HG03175 (cell line): ENCODE results near the gene SUPT5H.

Source experiments
- ATAC-seq: cut with Tn5 transposase; IDR thresholded peaks from one replicate; pipeline ENCODE4 v1.9.1; 2021; ENCODE audit warnings: mild to moderate bottlenecking, moderate library complexity; ENCODE audit not compliant: unreplicated experiment

The SUPT5H gene

DNA sequence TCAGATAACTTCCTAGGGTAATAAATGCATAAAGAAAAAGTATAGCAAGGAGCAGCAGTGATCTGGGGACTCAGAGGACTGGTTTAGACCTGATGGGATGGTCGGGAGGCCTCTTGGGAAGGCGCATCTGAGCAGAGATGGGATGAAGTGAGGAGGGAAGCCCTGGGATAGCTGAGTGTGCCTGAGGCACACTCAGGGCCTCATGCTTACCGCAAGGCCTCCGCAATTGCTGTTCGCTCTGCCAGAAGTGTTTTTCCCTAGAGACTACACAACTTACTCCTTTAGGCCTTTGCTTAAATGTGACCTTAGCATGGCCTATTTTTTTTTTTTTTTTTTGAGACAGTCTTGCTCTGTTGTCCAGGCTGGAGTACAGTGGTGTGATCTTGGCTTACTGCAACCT is 49.3 kb downstream of the SUPT5H start:
- ATAC-seq = no peak

DNA sequence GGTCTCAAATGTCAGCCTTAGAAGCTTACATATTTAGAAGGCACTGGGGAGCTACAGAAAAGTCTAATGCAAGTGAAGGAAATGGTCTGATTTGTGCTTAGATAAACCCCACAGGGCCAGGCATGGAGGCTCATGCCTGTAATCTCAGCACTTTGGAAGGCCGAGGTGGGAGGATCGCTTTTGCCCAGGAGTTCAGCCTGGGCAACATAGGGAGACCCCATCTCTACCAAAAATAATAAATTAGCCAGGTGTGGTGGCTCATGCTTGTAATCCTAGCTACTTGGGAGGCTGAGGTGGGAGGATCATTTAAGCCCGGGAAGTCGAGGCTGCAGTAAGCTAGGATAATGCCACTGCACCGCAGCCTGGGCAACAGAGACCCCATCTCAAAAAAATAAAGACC is 50.7 kb downstream of the SUPT5H start:
- ATAC-seq = no peak

DNA sequence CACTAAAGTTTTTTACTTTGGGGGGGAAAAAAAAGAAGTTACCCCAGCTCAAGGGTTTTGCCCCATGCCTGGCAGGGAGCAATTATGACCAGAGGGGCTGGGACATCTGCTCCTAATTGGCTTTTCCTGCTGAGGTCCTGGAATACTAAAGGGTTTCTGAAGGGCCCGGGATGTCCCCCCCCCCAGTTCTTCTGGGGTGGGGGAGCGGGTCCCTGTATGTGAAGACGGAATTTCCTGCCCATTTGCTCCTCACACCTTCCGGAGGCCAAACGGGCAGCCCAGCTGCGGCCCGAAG is 52.3 kb downstream of the SUPT5H start:
- ATAC-seq = no peak

DNA sequence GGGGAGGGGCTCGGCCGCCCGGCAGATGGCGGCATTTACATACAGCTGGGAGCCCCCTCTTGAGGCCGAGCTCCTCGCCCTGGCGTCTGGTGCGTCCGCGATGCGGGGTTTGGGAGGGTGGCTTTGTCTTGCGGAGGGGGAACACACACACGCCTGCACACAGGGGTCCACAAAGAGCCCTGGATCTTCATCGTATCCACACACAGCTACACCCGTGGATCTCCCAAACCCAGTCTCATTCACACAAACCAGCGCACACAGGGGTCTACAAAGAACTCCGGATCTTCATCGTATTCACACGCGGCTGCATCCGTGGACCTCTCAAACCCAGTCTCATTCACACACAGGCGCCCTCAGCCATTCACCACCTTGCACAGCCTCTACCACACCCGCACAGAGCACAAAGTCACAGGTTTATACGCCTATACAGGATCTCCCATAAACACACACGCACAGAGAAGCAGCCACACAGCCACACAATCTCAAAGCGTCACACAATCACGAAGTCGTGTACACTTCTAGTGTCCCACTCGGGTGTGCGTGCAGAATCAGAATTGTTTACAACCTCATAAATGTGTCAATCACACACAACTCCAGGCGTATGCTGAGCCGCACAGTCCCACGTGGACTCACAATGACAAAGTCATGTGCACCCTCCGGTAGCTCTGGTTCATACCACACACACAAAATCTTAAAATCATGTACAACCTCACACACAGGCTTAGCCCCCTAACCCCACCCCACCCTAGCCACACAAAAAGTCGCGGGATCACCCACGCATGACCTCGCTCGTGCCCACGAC is 52.8 kb downstream of the SUPT5H start:
- no peak for ATAC-seq

DNA sequence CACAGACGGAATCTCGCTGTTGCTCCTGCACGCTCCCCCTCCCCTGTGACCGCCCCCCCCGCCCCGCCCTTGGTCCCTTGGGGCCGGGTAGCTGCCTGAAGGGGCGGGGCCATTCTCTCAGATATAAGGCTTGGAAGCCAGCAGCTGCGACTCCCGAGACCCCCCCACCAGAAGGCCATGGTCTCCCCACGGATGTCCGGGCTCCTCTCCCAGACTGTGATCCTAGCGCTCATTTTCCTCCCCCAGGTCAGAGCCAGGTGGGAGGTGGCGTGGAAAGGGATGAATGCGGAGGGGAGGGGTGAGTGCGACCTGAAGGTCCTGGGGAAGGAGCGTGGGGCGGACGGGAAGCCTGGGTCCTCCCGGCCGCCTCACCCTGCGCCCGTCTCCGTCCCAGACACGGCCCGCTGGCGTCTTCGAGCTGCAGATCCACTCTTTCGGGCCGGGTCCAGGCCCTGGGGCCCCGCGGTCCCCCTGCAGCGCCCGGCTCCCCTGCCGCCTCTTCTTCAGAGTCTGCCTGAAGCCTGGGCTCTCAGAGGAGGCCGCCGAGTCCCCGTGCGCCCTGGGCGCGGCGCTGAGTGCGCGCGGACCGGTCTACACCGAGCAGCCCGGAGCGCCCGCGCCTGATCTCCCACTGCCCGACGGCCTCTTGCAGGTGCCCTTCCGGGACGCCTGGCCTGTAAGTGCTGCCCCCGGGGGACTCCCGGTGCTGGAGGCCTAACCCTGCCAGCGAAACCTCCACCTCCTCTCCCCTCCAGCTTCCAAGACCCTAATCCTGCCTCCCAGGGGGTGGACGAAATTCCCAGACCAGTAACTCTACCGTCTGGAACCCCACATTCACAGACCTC is 53.6 kb downstream of the SUPT5H start, which contains the start of gene DLL3:
Gene DLL3, plus strand, starts transcription at position 150 of the 845 bp plus-strand sequence. Its CDS starts 28 bp downstream, at position 178.
- ATAC-seq = no peak

DNA sequence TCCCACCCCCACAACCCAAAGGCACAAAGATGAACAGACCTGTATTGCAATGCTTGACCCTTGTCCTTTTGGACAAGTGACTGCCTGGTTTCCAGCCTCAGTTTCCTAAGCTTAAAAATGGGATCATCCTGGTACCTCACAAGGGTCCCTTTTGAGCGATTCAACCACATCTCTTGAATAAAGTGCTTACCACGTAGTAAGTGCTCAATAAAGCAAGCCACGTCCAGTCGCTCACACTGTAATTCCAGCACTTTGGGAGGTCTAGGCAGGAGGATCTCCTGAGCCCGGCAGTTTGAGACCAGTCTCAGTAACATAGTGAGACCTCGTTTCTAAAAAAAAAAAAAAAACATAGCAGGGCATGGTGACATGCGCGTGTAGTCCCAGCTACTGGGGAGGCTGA is 54.5 kb downstream of the SUPT5H start:
- ATAC-seq = no peak

DNA sequence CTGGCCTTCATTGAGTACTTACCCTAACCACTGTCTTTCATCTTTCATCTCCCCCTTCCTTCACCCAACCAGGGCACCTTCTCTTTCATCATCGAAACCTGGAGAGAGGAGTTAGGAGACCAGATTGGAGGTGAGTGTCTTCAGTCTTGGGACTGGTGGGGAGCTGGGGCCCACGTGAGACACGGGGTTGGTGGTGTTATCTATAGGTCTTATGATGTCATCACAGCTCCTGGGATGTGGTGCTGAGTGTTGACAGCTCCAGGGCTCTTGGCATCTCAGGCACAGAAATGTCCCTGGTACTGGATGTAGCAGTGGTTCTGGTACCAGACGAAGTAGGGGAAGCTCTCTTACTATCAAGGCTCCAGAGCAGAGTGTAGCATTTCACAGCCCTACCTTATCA is 55.2 kb downstream of the SUPT5H start:
- ATAC-seq = no peak

DNA sequence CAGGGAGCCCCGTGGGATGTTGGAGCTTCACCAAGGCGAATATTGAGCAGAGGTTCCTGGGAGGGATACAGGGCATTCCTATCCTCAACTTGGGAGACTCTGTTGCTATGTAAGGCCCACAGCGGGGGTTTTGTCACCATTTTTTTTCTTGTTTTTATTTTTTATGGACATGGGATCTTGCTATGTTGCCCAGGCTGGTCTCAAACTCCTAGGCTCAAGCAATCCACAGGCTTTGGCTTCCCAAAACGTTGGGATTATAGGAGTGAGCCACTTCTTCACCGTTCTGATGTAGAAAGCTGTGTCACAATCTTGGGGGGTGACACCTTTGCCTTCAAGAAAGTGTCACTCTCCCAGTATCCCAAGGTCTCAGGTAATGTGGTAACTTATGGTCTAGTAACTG is 56.0 kb downstream of the SUPT5H start:
- ATAC-seq = no peak

DNA sequence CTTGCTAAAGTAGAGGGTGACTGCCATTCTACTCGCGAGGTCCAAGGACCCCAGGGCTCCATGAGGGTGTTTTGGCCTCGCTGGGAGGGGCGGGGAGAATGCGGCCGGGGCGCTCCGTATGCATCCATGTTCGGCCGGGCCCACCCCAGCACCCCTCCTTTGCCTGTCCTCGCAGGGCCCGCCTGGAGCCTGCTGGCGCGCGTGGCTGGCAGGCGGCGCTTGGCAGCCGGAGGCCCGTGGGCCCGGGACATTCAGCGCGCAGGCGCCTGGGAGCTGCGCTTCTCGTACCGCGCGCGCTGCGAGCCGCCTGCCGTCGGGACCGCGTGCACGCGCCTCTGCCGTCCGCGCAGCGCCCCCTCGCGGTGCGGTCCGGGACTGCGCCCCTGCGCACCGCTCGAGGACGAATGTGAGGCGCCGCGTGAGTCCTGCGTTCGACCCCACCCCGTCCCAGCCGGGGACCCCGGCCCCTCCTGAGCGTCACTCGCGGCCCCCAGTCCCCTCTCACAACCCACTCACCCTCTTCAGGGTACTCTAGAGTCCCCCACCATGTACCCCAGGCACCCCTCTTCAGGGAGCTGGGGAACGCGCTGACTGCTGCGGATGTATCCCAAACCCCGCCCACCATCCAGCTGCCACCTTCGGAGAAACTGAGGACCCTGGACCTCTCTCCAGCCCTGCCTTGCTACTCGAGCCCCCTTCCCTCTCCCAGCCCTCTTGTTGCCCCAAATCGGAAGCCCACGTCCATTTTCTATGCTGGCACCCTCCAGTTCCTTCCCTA is 57.4 kb downstream of the SUPT5H start:
- no peak for ATAC-seq

DNA sequence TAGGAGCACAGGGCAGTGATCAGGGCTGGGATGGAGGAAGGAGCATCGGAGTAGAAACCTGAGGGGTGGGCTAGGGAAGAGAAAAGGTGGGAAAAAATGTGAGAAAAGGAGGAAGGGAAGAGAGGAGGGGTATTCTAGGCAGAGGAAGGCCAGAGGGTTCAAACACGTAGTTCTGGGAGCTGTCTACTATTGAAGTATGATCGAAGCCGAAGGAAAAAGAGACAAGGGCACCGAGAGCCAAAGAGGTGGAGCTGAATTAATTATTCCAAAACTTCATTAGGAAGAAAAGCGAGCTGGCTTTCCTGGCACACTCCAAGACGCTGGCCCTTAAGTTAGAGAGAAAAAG is 61.2 kb downstream of the SUPT5H start:
- ATAC-seq = no peak

DNA sequence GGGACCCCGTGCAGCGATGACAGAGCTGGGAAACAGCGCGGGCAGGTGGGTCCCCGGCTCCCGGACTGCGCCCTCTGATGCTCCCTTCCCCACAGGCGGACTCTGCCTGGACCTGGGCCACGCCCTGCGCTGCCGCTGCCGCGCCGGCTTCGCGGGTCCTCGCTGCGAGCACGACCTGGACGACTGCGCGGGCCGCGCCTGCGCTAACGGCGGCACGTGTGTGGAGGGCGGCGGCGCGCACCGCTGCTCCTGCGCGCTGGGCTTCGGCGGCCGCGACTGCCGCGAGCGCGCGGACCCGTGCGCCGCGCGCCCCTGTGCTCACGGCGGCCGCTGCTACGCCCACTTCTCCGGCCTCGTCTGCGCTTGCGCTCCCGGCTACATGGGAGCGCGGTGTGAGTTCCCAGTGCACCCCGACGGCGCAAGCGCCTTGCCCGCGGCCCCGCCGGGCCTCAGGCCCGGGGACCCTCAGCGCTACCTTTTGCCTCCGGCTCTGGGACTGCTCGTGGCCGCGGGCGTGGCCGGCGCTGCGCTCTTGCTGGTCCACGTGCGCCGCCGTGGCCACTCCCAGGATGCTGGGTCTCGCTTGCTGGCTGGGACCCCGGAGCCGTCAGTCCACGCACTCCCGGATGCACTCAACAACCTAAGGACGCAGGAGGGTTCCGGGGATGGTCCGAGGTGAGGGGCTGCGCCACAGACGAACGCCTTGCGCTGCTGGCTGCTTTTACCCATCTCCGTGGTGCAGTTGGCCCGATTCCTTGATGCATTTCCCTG is 61.7 kb downstream of the SUPT5H start:
- ATAC-seq = no peak

DNA sequence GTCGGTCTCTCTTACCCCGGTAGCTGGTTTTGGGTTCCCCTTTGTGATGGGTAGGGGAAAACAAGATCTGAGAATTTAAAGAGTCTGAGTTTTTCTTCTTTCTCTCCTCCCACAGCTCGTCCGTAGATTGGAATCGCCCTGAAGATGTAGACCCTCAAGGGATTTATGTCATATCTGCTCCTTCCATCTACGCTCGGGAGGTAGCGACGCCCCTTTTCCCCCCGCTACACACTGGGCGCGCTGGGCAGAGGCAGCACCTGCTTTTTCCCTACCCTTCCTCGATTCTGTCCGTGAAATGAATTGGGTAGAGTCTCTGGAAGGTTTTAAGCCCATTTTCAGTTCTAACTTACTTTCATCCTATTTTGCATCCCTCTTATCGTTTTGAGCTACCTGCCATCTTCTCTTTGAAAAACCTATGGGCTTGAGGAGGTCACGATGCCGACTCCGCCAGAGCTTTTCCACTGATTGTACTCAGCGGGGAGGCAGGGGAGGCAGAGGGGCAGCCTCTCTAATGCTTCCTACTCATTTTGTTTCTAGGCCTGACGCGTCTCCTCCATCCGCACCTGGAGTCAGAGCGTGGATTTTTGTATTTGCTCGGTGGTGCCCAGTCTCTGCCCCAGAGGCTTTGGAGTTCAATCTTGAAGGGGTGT is 62.5 kb downstream of the SUPT5H start:
- ATAC-seq = no peak

DNA sequence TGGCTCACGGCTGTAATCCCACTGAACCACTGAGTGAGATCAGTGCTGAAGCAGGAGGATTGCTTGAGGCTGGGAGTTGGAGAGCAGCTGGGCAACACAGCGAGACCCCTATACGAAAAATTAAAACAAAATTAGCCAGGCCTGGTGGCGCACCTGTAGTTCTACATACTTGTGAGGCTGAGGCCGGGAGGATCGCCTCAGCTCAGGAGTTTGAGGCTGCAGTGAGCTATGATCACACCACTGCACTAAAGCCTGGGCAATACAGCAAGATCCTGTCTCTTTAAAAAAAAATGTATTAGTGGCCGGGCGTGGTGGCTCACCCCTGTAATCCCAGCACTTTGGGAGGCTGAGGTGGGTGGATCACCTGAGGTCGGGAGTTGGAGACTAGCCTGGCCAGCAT is 63.2 kb downstream of the SUPT5H start:
- no peak for ATAC-seq

DNA sequence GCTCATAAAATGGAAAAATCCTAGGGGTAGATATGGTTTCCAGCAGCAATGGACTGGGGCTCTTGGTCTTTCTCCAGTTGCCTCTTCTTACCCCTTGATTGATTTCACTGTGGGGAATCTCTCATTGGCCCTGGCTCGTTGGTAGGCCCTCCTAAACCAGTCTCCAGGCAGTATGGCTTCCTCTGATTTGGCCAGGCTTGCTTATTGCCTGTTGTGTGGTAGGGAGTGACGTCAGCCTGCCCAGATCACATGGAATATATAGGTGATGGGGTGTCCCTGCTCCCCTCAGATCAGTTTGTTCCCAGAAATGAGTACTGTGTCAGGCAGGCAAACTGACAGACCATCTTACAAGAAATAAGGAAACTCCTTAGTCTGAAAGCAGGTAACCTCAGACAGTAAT is 63.9 kb downstream of the SUPT5H start:
- no peak for ATAC-seq

DNA sequence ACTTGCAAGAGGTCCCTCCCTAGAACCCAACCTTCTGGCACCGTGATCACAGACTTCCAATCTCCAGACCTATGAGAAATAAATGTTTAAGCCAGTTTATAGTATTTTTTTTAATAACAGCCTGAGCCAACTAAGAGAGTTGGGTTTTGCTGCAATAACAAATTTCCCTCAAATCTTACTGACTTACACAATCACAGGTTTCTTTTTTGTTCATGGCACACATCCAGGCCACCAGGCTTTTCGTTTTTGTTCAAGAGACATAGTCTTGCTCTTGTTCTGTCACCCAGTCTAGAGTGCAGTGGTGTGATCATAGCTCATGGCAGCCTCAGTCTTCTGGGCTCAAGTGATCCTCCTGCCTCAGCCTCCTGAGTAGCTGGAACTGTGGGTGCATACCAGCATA is 67.6 kb downstream of the SUPT5H start:
- no peak for ATAC-seq

DNA sequence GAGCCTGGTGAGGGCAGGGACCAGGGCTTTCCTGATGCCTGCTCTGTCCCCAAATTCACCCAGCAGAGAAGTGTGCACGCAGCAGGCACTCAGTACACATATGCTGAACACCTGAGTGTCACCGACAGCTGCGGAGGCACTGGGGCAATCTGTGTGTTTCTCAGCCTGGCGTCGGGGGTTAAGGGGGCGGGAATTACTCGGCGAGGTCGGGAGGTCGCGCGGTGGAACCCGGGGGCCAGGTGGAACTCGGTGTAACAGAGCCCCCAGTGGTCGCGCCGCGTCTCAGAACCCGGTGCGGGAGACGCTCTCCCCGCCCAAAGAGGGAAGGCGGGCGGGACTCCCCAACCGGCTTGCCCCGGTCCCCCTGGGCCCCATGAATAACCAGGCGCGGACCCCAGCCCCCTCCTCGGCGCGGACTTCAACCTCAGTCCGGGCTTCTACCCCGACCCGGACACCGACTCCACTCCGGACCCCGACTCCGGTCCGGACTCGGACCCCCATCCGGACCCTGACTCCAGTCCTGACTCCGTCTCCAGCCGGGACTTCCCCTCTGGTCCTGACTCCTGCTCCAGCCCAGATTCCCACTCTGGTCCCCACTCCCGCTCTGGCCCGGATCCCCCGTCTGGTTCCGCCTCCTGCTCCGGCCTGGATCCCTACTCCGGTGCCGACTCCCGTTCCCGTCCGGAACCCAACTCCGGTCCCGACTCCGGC is 69.6 kb downstream of the SUPT5H start, which contains the start of gene SELENOV:
Gene SELENOV, plus strand, starts transcription at position 300 of the 711 bp plus-strand sequence. Its CDS starts 74 bp downstream, at position 374.
- no peak for ATAC-seq

DNA sequence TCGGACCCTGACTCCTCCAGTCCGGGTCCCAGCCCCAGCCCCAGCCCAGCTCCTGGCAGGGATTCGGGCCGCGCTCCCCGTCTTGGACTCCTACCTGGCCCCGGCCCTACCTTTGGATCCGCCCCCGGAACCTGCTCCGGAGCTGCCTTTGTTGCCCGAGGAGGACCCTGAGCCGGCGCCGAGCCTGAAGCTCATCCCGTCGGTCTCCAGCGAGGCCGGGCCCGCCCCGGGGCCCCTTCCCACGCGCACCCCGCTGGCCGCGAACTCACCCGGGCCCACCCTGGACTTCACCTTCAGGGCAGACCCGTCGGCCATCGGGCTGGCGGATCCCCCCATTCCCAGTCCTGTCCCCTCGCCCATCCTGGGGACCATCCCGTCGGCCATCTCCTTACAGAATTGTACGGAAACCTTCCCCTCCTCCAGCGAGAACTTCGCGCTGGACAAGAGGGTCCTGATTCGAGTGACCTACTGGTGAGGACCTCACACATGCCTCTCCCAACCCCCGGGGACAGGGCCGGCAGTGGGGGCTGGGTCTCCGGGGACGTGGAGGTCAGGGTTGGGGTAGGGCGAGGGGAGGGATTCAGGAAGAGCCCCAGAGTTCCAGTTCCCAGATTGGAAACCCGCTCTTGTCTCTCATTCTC is 70.3 kb downstream of the SUPT5H start:
- no peak for ATAC-seq

DNA sequence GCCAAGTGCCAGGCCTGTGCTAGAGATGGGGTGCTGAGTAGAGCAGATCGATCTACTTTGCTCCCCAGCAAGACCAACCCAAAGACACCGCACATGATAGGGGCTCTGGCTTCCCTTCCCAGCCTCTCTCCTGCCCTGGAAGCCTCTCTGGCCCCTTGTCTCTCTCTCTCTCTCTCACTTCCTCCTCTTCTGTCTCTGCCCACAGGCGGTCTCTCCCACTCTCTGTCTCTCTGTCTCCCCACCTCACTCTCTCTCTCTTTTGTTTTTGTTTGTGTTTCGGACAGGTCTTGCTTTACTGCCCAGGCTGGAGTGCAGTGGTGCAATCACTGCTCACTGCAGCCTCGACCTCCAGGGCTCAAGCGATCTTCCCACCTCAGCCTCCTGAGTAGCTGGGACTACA is 70.9 kb downstream of the SUPT5H start:
- no peak for ATAC-seq

DNA sequence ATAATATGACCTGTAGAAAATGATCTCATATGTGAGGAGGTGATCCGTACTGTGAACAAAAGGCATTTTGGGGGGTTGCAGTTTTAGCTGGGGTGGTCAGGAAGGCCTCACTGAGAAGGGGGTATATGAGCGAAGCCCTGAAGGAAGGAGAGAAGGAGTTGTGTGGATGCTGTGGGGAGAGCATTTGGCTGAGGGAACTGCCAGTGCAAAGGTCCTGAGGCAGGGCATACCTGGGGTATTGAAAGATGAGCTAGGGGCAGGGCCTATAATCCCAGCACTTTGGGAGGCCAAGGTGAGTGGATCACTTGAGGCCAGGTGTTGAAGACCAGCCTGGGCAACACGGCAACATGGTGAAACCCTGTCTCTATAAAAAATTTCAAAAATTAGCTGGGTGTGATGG is 72.0 kb downstream of the SUPT5H start:
- ATAC-seq = no peak
